A673 (cell line): Measurements from ENCODE around the gene ENDOU. TPM values are rescaled to one million over a fixed set of nuclear protein-coding genes. Genes with fewer than 3 reads are reported as not detected.

Source experiments
- BruUV-seq: library from RNA; stranded (reverse); fragments of 400-500 nt; replicated peaks from 2 replicates; lab custom pipeline; 2021; lab: Mats Ljungman, UMichigan
- CTCF ChIA-PET: fragments of 300-600 bp; sonication (Branson Sonifier 250); formaldehyde crosslinking; loops from one replicate; lab custom pipeline; 2022; ENCODE audit warnings: antibody characterized with exemption; lab: Charles Lee
- POLR2A ChIA-PET: fragments of 300-600 bp; sonication (Branson Sonifier 250); formaldehyde crosslinking; loops from one replicate; lab custom pipeline; 2022; ENCODE audit warnings: antibody characterized with exemption; ENCODE audit not compliant: low non-redundant PET; lab: Charles Lee
- DNase-seq: peaks from one replicate; pipeline ENCODE4 v3.0.0-alpha.2; 2015; ENCODE audit warnings: low spot score
- H3K27ac ChIP-seq: fragments of 200-600 bp; sonication (generic); 2 replicates; pipeline ENCODE4 v1.5.1; 2016; ENCODE audit warnings: mixed run types, low read depth, mild to moderate bottlenecking, mixed read lengths, antibody characterized with exemption, low read length; ENCODE audit not compliant: poor library complexity, severe bottlenecking
- H3K27me3 ChIP-seq: fragments of 200-600 bp; sonication (generic); replicated peaks from 2 replicates; pipeline ENCODE4 v1.6.1; 2017; ENCODE audit warnings: mixed run types, low read depth, mild to moderate bottlenecking, mixed read lengths, antibody characterized with exemption, low read length; ENCODE audit not compliant: insufficient read depth, poor library complexity
- H3K36me3 ChIP-seq: fragments of 200-600 bp; sonication (generic); 2 replicates; pipeline ENCODE4 v1.6.1; 2016; ENCODE audit warnings: mixed run types, mild to moderate bottlenecking, mixed read lengths, antibody characterized with exemption, low read length; ENCODE audit not compliant: insufficient read depth, poor library complexity, severe bottlenecking
- H3K4me1 ChIP-seq: fragments of 200-600 bp; sonication (generic); 2 replicates; pipeline ENCODE4 v1.6.1; 2017; ENCODE audit warnings: mixed run types, mild to moderate bottlenecking, mixed read lengths, antibody characterized with exemption, low read length; ENCODE audit not compliant: insufficient read depth, poor library complexity, severe bottlenecking
- H3K4me3 ChIP-seq: fragments of 200-600 bp; sonication (generic); 2 replicates; pipeline ENCODE4 v1.5.1; 2016; ENCODE audit warnings: low read depth, mixed run types, mild to moderate bottlenecking, mixed read lengths, low read length; ENCODE audit not compliant: poor library complexity, severe bottlenecking
- H3K9me3 ChIP-seq: fragments of 200-600 bp; sonication (generic); 2 replicates; pipeline ENCODE4 v1.6.1; 2016; ENCODE audit warnings: mixed run types, low read depth, mild to moderate bottlenecking, mixed read lengths, antibody characterized with exemption, low read length; ENCODE audit not compliant: poor library complexity, severe bottlenecking
- CTCF ChIP-seq: fragments of 300-800, 200-600 bp; sonication (generic); conservative IDR thresholded peaks from 2 replicates; pipeline ENCODE4 v1.5.1; 2017; ENCODE audit warnings: low read depth, mild to moderate bottlenecking, antibody characterized with exemption, low read length, moderate library complexity, mixed read lengths
- EZH2 ChIP-seq: fragments of 200-600 bp; sonication (generic); IDR thresholded peaks from 2 replicates; pipeline ENCODE4 v1.6.1; 2017; ENCODE audit warnings: borderline replicate concordance, low read depth, mild to moderate bottlenecking, mixed read lengths, antibody characterized with exemption, low read length; ENCODE audit not compliant: poor library complexity, severe bottlenecking
- intact Hi-C: fragments of 100-400 bp; cut with micrococcal nuclease; formaldehyde crosslinking; loops from one replicate; pipeline ENCODE4 v1.10.0; 2022; ENCODE audit not compliant: unreplicated experiment
- total RNA-seq: library from RNA; stranded (reverse); gene quantifications from 2 replicates; pipeline ENCODE4 v1.2.3, GENCODE V29; 2021

Gene ENDOU
- total RNA-seq, 1 experiment from 2014 or later = 0.58 TPM

GRCh38 chr12:47722136-47722834 lies 3.0 kb downstream of the ENDOU start:
- peaks cover 25% of the 10 kb centered on the region for H3K4me1 ChIP-seq
- no peaks in the 10 kb centered on the region for H3K9me3 ChIP-seq
- POLR2A ChIA-PET = no interaction called here
- no peaks in the 10 kb centered on the region for H3K27me3 ChIP-seq
- BruUV-seq = no TSS peak
- CTCF ChIA-PET = interaction anchor here (0.7 kb wide), 1 partner anchor 668 kb away, joined by 3 read pairs; no protein-coding TSS in a partner anchor
- no peak overlapping the region for H3K4me3 ChIP-seq
- no peak for DNase-seq
- H3K27ac ChIP-seq = no peak overlapping the region
- H3K36me3 ChIP-seq = no peaks in the 10 kb centered on the region
- intact Hi-C loops = no loop called here
- TF ChIP-seq CTCF (no peak), EZH2 (no peak)

DNA sequence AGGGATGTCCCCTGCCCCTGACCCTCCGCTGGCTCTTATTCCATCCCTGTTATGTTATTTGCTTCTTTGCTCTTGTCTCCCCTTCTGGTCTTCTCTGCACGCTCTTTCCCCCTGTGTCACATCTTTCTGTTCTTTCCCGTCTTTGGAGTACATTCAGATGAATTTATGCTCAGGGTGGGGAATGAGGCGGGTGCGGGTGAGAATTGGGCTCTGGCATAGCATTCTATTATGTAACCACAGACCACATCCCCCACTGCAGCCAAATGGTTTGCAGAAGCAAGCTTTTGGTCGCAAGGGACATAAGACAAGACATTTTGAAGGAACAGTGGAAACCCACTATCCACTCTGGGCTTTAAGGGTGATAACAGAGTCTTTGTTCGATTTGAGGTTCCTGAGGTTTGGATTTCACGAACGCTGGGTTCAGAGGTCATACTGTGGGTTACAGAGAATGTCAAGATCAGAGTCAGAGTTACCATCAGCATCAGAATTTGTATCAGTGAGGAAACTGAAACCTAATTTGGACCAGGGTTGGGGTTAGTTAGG lies 3.8 kb downstream of the ENDOU start:
- no peak for DNase-seq

DNA sequence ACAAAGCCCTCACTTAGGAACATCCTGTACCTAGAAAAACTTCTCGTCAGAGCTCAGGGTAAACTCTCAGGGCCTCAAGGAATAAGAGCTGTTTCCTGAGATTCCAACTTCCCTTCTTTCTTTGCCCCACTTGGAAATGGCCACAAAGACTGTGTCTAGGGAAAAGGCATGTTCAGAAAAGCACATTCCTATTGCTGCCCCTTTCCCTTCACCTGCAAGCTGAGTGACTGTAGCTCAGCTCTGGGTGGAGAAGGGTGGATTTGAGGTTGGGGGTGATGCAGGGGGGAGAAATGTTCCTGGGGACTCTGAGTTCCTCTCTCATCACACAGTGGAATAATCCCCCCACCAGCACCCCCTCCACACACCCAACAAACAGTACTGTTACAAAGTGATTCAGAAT lies 6.8 kb downstream of the ENDOU start:
- Histone ChIP-seq H3K4me1 (peaks cover 11% of the 10 kb centered on the region), H3K27ac (no peak overlapping the region), H3K36me3 (no peaks in the 10 kb centered on the region), H3K27me3 (no peaks in the 10 kb centered on the region), H3K4me3 (no peak overlapping the region), H3K9me3 (no peaks in the 10 kb centered on the region)
- no peak for DNase-seq
- CTCF ChIA-PET = interaction anchor here (0.6 kb wide), 1 partner anchor 9 kb away, joined by 3 read pairs; no protein-coding TSS in a partner anchor
- BruUV-seq = no TSS peak
- intact Hi-C loops = loop anchor here (10.0 kb wide), 1 partner anchor 446 kb away; no protein-coding TSS in a partner anchor
- TF ChIP-seq CTCF (no peak), EZH2 (no peak)
- POLR2A ChIA-PET = no interaction called here

More for the DNA sequence above, 3.8 kb downstream of the ENDOU start:
- H3K4me1 ChIP-seq = peaks cover 24% of the 10 kb centered on the region
- no peak overlapping the region for H3K4me3 ChIP-seq
- H3K36me3 ChIP-seq = no peaks in the 10 kb centered on the region
- ChIA-PET POLR2A (interaction anchor here (0.7 kb wide), 1 partner anchor 9 kb away, joined by 4 read pairs; no protein-coding TSS in a partner anchor), CTCF (interaction anchor here (0.7 kb wide), 1 partner anchor 668 kb away, joined by 3 read pairs; no protein-coding TSS in a partner anchor)
- H3K27me3 ChIP-seq = no peaks in the 10 kb centered on the region
- no peaks in the 10 kb centered on the region for H3K9me3 ChIP-seq
- TF ChIP-seq CTCF (no peak), EZH2 (no peak)
- intact Hi-C loops = no loop called here
- no TSS peak for BruUV-seq
- no peak overlapping the region for H3K27ac ChIP-seq
